Right lobe of liver (tissue), 6 donors: ENCODE results near the gene ELFN1. TPM values are rescaled to one million over a fixed set of nuclear protein-coding genes. Genes with fewer than 3 reads are reported as not detected.

Experiments used
- ATAC-seq, 4 donors: fragments of 200-7000 bp; cut with Tn5 transposase; one replicate each; pipeline ENCODE4 v1.9.1; 2020; ENCODE audit warnings: mild to moderate bottlenecking in 4 of 4, moderate library complexity in 4 of 4
- DNase-seq, 3 donors: peaks; one replicate each; pipeline ENCODE4 v3.0.0-alpha.2; 2020
- H3K27ac ChIP-seq, 3 donors: fragments of 200-600 bp; one replicate each; pipeline ENCODE4 v1.8.0; 2022
- H3K27me3 ChIP-seq, 2 donors: fragments of 200-600 bp; one replicate each; pipeline ENCODE4 v1.8.0; 2022
- H3K36me3 ChIP-seq, 4 donors: fragments of 200-600 bp; sonication (generic) in 1 of 4; one replicate each; pipeline versions ENCODE4 v1.5.1 to v1.8.0; 2017 to 2022; ENCODE audit warnings: control low read depth in 1 of 4
- H3K4me1 ChIP-seq, 4 donors: fragments of 200-600 bp; sonication (generic) in 1 of 4; one replicate each; pipeline versions ENCODE4 v1.5.1 to v1.8.0; 2017 to 2022; ENCODE audit warnings: control low read depth in 1 of 4
- H3K4me3 ChIP-seq, 3 donors: fragments of 200-600 bp; one replicate each; pipeline ENCODE4 v1.8.0; 2022
- H3K9me3 ChIP-seq, 4 donors: fragments of 200-600 bp; sonication (generic) in 1 of 4; one replicate each; pipeline versions ENCODE4 v1.5.1 to v1.8.0; 2017 to 2022; ENCODE audit warnings: control low read depth in 1 of 4
- POLR2A ChIP-seq: fragments of 450-650 bp; IDR thresholded peaks from one replicate; pipeline ENCODE4 v1.6.1; 2017; ENCODE audit warnings: antibody characterized with exemption, mild to moderate bottlenecking
- WGBS: methylation state at CpG from one replicate; pipeline ENCODE4 v1.1.6; 2018; ENCODE audit warnings: low coverage, low lambda C conversion rate; ENCODE audit not compliant: insufficient coverage; ENCODE audit errors: missing lambda C conversion rate; 5-methylcytosine and 5-hydroxymethylcytosine counted together
- intact Hi-C, 2 donors: fragments of 100-400 bp; cut with DNase I; formaldehyde crosslinking; loops; one replicate each; pipeline versions ENCODE4 v1.11.2 to v1.14.1; 2022
- total RNA-seq, 6 experiments: library from RNA; depleted of rRNA in 2 of 6; stranded (reverse); fragments of >200 nt in 2 of 6; fragmentation: NEBNext Ultra II Directional in 3 of 6; extraction: Animal tissue kit (Norgen Biotek cat#: 25700) in 3 of 6; gene quantifications; one replicate each; pipeline versions ENCODE4 v1.1.0 to v1.2.4, GENCODE V29; 2016 to 2023
- TF ChIP-seq, protein P1 (sequence below), 4 donors: fragments of 200-600 bp in 3 of 4; fragments of 450-650 bp in 1 of 4; IDR thresholded peaks; one replicate each; pipeline versions ENCODE4 v1.5.1 to v1.8.0; 2016 to 2022; ENCODE audit warnings: antibody characterized with exemption in 4 of 4, mild to moderate bottlenecking in 2 of 4
- donor health status: DM: no; HTN: yes; CAD: no.
- donor health status: DM: no; HTN: no; CAD: no.
- donor health status: DM: no; HTN: no; CAD: no.
- donor health status: DM: no; HTN: yes; CAD: no.
- donor health status: DM: no; HTN: yes; CAD: no.

The ELFN1 gene
- total RNA-seq, 6 experiments from 2014 or later = 5.4 to 13.0 (median 7.5) TPM

DNA sequence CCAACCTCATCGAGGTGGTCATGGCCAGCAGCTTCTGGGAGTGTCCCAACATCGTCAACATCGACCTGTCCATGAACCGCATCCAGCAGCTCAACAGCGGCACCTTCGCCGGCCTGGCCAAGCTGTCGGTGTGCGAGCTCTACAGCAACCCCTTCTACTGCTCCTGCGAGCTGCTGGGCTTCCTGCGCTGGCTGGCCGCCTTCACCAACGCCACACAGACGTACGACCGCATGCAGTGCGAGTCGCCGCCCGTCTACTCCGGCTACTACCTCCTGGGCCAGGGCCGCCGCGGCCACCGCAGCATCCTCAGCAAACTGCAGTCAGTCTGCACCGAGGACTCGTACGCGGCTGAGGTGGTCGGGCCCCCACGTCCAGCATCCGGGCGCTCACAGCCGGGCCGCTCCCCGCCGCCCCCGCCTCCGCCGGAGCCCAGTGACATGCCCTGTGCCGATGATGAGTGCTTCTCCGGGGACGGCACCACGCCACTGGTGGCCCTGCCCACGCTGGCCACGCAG is 75.0 kb downstream of the ELFN1 start:
- Histone ChIP-seq H3K9me3 (no peaks in the 10 kb centered on the region), H3K4me3 (no peak overlapping the region), H3K4me1 (peaks cover 0 to 6% (median 0%) of the 10 kb centered on the region in 4 donors), H3K27me3 (no peaks in the 10 kb centered on the region), H3K36me3 (no peaks in the 10 kb centered on the region), H3K27ac (no peak overlapping the region)
- 100% methylated on average over 4 of the region's 46 CpGs for WGBS
- intact Hi-C loops = no loop called here
- DNase-seq = no peak
- no peak for ATAC-seq
- TF ChIP-seq POLR2A = no peak
- TF ChIP-seq, protein P1, sequence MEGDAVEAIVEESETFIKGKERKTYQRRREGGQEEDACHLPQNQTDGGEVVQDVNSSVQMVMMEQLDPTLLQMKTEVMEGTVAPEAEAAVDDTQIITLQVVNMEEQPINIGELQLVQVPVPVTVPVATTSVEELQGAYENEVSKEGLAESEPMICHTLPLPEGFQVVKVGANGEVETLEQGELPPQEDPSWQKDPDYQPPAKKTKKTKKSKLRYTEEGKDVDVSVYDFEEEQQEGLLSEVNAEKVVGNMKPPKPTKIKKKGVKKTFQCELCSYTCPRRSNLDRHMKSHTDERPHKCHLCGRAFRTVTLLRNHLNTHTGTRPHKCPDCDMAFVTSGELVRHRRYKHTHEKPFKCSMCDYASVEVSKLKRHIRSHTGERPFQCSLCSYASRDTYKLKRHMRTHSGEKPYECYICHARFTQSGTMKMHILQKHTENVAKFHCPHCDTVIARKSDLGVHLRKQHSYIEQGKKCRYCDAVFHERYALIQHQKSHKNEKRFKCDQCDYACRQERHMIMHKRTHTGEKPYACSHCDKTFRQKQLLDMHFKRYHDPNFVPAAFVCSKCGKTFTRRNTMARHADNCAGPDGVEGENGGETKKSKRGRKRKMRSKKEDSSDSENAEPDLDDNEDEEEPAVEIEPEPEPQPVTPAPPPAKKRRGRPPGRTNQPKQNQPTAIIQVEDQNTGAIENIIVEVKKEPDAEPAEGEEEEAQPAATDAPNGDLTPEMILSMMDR (IDR thresholded peaks at IDR 0.05) = no peak

DNA sequence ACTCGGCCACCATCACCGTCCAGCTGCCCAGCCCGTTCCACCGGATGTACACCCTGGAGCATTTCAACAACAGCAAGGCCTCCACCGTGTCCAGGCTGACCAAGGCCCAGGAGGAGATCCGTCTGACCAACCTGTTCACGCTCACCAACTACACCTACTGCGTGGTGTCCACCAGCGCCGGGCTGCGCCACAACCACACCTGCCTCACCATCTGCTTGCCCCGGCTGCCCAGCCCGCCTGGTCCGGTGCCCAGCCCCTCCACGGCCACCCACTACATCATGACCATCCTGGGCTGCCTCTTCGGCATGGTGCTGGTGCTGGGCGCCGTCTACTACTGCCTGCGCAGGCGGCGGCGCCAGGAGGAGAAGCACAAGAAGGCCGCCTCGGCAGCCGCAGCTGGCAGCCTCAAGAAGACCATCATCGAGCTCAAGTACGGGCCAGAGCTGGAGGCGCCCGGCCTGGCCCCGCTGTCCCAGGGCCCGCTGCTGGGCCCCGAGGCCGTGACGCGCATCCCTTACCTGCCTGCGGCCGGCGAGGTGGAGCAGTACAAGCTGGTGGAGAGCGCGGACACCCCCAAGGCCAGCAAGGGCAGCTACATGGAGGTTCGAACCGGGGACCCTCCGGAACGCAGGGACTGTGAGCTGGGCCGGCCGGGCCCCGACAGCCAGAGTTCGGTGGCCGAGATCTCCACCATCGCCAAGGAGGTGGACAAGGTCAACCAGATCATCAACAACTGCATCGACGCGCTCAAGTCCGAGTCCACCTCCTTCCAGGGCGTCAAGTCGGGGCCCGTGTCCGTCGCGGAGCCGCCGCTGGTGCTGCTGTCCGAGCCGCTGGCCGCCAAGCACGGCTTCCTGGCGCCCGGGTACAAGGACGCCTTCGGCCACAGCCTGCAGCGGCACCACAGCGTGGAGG is 75.8 kb downstream of the ELFN1 start:
- Histone ChIP-seq H3K9me3 (no peaks in the 10 kb centered on the region), H3K4me1 (peaks cover 0 to 6% (median 0%) of the 10 kb centered on the region in 4 donors), H3K27me3 (no peaks in the 10 kb centered on the region), H3K27ac (no peak overlapping the region), H3K4me3 (no peak overlapping the region), H3K36me3 (no peaks in the 10 kb centered on the region)
- no peak for DNase-seq
- TF ChIP-seq POLR2A = no peak
- TF ChIP-seq, protein P1 (IDR thresholded peaks at IDR 0.05) = no peak
- intact Hi-C loops = no loop called here
- no peak for ATAC-seq
- WGBS = 100% methylated on average over 8 of the region's 72 CpGs

DNA sequence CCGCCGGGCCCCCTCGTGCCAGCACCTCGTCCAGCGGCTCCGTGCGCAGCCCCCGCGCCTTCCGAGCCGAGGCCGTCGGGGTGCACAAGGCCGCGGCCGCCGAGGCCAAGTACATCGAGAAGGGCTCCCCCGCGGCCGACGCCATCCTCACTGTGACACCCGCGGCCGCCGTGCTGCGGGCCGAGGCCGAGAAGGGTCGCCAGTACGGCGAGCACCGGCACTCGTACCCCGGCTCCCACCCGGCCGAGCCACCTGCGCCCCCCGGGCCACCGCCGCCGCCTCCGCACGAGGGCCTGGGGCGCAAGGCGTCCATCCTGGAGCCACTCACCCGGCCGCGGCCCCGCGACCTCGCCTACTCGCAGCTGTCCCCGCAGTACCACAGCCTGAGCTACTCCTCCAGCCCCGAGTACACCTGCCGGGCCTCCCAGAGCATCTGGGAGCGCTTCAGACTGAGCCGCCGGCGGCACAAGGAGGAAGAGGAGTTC is 76.5 kb downstream of the ELFN1 start:
- ATAC-seq (no peak), DNase-seq (peak in 1 of 3 donors; percentile 35)
- Histone ChIP-seq H3K4me3 (no peak overlapping the region), H3K27ac (no peak overlapping the region), H3K36me3 (no peaks in the 10 kb centered on the region), H3K4me1 (peaks cover 0 to 6% (median 0%) of the 10 kb centered on the region in 4 donors), H3K27me3 (no peaks in the 10 kb centered on the region), H3K9me3 (no peaks in the 10 kb centered on the region)
- WGBS = 95% methylated on average over 17 of the region's 60 CpGs
- intact Hi-C loops = no loop called here
- no peak for TF ChIP-seq POLR2A
- TF ChIP-seq, protein P1 (IDR thresholded peaks at IDR 0.05) = no peak

DNA sequence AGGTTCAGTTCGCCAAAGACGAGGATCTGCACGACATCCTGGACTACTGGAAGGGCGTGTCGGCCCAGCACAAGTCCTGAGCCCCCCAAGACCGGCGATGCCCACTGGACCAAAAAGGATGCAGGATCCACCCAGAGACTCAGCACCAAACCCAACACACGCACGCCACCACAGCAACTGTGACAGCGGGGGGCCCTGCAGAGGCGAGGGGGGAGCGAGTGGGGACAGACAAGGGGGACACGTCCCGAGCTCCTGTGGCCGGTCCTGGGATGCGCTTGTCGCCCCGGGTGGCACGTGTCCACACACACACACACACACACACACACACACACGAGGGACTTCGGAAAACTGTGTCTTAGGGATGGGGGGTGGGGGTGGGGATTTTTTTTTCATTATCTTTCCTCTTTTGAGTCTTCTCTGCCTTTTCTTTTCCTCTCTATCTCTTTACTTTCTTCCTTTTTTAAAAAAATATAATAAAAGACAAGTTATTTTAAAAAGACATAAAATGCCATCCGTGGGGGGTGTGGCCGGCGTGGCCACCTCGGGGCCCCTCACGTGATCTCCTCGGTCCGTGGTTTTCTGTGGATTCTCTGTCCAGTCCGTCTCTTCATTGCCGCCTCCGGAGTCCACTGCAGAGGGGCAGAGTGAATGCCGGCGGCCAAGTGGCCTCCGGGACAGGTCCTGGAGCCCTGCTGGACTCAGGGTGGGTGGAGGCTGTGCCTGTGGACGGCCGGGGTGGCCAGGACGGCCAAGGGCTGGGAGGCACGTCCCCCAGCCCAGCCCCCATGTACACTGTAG is 77.1 kb downstream of the ELFN1 start:
- H3K27ac ChIP-seq = no peak overlapping the region
- 90% methylated on average over 19 of the region's 38 CpGs for WGBS
- no peaks in the 10 kb centered on the region for H3K9me3 ChIP-seq
- no peaks in the 10 kb centered on the region for H3K27me3 ChIP-seq
- no peak overlapping the region for H3K4me3 ChIP-seq
- ATAC-seq = no peak
- no peak for DNase-seq
- TF ChIP-seq, protein P1 (IDR thresholded peaks at IDR 0.05) = no peak
- TF ChIP-seq POLR2A = no peak
- H3K4me1 ChIP-seq = peaks cover 0 to 6% (median 0%) of the 10 kb centered on the region in 4 donors
- H3K36me3 ChIP-seq = no peaks in the 10 kb centered on the region
- intact Hi-C loops = no loop called here
